ENCODE results near the gene RBPJ.
A peak's percentile ranks its signal among the peaks of the same experiment; 100 is the strongest.
"Not testable (repeated sequence)": the region's sequence is repeated elsewhere in the genome, so short reads cannot be mapped to it uniquely, and the experiment has no call there.

RBPJ gene

GRCh38 chr4:26302031-26302899 lies 18.5 kb upstream of the RBPJ start:
- DNase-seq = no peak

DNA sequence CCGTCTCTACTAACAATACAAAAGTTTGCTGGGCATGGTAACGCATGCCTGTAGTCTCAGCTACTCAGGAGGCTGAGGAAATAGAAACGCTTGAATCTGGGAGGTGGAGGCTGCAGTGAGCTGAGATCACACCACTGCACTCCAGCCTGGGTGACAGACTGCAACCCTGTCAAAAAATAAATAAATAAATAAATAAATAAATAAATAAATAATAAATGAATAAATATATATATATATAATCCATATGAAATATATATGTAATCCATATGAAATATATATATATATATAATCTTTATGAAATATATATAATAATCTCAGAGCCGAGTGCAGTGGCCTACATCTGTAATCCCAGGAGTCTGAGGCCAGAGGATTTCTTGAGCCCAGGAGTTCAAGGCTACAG lies 17.8 kb upstream of the RBPJ start:
- DNase-seq = no peak

GRCh38 chr4:26307037-26307800 lies 13.6 kb upstream of the RBPJ start:
- no peak for DNase-seq

DNA sequence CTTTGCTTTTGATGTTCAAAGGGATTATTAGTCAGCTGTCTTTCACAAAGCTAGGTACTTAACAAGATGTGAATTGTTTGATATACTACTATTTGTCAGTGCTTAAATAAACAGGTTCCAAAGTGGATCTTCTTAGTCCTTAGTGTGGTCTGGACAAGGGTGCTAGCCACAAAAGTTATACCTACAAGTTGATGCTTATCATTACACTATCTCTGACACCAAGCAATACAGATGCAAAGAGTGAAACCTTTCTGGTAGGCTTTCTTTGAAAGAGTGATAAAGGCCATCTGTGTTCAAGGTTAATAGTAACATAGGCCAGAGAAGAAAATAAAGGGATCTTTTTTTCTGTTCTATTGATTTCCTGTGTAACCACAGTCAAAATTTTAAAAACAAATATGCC lies 12.2 kb upstream of the RBPJ start:
- no peak for DNase-seq

DNA sequence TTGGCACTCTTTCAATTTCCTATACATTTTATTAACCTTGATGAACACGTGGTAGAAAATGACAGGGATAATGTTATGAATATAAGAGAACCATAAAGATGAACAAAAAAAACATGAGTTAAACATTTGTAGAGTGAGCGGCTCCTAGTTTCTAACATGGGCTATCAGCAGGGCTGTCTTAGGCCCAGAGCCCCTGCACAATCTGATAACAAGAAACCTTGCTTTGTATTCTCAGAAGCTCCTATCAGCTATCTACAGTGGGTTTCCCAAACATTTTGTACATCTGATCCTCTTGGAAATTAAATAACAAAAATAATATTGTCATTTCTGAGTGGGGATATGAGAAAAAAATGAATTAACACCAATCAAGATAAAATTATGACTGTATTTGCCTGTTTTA lies 10.6 kb upstream of the RBPJ start:
- DNase-seq = no peak

GRCh38 chr4:26311633-26312032 lies 9.2 kb upstream of the RBPJ start:
- DNase-seq = no peak

- DNase-seq = not testable (repeated sequence)
These were observed 5.4 kb upstream of the RBPJ start for GRCh38 chr4:26315316-26315932.

GRCh38 chr4:26317766-26318165 lies 3.0 kb upstream of the RBPJ start:
- DNase-seq = no peak

GRCh38 chr4:26319467-26319948 lies 1.3 kb upstream of the RBPJ start:
- DNase-seq = peak; percentile 98 to 99

GRCh38 chr4:26319949-26320537 lies 771 bp upstream of the RBPJ start:
- DNase-seq = no peak

DNA sequence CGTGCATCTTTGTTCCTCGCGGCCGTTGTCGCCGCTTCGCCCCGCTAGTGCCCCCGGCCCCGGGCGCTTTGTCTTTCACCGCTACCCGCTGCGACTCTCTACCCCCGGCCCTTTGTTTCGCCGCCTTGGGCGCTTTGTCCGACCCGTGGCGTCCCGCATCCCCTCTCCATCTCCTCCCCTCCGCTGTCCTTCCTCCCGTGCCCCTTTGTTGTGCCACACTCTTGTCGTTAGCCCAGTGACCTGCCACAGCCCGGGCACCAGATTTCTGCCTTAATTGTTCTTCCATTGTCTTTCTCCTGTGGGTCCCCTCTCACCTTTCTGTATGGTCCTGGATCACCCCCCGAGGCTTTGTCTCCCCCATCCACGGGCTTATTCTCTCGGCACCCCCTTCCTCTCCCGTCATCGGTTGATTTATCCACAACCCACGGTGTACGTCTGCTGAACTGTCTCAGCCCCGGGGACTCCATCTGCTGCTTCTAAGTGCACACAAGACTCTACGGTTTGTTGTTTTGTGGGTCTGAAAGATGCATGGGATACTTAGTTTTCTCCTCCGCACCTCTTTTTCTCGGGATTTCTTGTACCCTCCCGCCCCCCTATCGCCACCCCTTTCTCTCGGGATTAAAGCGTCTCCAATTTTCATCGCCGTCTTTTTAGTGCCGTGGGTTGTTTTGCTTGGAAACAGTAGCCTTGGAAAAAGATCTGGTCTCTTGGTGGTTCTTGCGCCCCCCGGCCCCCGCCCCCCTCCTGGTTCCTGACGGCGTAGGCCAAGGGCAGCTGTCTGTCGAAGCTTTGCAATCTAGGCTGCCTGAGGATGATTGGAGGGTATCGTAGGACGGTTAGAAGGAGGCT lies 783 bp downstream of the RBPJ start:
- peak; percentile 37 to 47 for DNase-seq

DNA sequence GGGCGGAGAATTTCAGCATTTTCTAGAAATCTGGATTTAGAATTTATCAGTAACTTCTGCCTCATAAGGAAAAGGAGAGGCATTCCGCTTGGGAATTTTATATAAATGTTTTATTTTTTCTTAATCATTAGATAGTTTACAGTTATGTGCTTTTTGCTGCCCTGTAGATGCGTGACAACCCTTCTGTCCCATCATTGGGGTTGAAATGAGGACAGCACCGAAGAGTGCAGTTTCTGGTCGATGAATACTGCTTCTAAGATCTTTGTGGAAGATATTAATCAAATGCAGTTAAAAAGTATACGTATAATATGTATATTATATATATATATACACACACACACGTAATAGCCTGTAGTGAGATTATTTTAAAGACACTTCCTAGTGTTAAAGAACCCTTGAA lies 1.5 kb downstream of the RBPJ start:
- peak in 1 of 2 experiments; percentile 24 for DNase-seq

DNA sequence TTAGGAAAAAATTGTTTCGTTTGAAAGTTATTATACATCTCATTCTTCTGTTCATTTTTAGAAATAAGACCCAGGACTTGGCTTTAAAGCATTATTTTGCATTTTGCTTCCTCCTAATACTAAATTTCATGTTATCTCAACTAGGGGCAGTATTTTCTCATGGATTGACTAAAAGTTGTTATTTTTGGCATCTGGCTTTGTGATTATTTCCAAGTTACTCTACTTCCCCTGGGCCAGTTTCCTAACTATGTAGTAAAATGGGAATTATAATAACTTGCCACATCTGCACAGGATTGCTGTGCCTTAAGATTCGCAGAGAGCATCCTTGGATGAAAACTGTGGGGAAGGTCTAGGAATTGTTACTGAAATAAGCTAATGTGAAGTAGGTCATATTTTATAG lies 3.0 kb downstream of the RBPJ start:
- DNase-seq = no peak

- no peak for DNase-seq
These were observed 4.4 kb downstream of the RBPJ start for GRCh38 chr4:26325191-26325590.

DNA sequence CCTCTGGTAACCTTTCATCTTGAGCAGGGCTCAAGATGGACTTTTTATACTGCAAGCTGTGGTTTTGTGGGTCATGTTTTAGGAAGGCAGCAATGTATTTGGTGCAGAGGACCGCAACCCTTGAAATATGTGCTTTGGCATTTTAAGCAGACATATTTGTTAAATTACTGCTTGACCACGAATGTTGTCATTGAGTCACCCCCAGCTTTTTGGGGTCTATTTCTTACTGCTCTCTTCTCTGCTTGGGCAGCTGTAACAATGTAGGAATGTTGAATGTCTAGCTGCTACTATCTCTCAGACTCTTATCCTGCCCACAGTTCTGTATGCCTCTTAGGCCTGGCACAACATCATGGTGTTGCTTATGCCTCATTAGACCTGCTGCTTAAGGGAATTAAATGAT lies 6.0 kb downstream of the RBPJ start:
- no peak for DNase-seq

DNA sequence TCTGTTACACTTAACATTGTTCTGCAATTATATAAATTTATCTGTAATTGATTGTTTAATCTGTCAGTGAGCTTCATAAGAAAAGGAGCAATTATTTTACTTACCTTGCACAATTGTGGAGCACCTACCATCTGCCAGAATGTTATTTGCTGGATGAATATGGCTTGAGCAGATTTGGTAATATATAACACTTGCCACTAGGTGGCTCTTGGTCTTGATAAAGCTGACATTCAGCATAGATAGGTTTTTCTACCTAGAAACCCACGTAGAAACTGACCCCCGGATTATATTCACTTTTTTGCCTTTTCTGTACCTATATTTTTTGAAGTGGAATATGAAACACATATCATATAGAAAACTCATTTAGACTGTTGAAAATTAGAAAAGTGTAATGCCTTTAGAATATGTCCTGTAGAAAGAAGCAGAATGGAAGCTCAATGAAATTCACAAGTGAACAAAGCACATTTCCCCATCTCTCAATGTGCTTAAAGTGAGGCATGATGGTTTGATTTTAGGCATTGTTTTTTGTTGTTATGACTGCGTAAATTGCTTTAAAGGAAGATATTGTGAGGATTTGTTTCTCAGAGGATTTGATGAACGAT lies 9.5 kb downstream of the RBPJ start:
- DNase-seq = no peak

DNA sequence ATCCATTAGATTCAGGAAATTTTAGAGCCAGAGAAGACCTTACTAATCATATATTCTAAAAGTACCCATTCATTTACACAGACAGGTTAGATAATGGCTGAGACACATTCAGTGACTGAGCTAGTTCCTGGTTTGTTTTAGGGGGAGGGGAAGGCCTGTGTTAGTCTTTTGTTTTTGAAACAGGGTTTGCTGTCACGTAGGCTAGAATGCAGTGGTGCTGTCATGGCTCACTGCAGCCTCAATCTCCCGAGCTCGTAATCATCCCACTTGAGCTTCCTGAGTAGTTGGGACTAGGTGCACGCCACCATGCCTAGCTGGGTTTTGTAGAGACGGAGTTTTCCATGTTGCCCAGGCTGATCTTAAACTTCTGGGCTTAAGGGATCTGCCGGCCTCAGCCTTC lies 10.1 kb downstream of the RBPJ start:
- DNase-seq = no peak

DNA sequence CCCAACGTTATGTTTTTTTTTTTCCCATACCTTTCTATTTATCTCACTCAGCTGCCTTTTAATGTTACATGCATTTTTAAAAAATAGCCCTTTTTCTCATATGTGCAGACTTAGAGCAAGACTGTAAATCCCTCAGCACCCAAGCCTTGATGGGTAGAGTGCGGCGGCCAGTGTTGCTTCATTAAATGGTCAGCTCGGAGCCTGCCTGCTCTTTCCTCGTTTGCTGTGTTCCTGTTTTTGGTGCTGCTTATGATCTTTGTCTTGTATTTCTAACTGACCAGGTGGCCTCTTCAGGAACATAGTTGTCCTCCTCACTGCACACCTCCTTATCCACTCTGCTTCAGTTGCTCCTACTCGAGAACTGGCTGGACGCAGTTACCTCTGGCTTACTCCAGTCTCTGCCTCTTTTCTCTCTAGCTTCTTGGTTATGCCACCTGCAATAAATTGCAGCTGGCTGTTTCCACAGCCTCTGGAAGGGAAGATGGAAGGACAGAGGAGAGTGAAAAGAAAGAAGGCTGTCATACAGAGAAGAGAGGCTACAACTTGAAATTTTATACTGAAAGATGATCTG lies 10.7 kb downstream of the RBPJ start:
- DNase-seq = no peak

- no peak for DNase-seq
These were observed 13.6 kb downstream of the RBPJ start for GRCh38 chr4:26334366-26334765.

DNA sequence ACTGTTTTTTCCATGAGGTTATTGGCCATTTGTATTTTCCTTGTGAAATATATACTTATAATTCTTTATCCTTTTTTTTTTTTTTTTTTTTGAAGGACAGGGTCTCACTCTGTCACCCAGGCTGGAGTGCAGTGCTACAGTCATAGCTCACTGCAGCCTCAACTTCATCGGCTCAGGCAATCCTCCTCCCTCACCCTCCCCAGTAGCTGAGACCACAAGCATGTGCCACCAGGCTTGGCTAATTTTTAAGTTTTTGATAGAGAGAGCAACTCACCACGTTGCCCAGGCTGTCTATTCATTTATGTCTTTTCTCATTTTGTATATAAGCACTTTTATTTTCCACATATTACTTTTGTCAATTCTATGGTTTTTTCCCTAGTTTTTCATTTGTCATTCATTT lies 16.8 kb downstream of the RBPJ start:
- no peak for DNase-seq

- DNase-seq = no peak
These were observed 21.7 kb downstream of the RBPJ start for GRCh38 chr4:26342328-26343037.
